HCT116 (cell line): Measurements from ENCODE around the gene COBL. TPM values are rescaled to one million over a fixed set of nuclear protein-coding genes. Genes with fewer than 3 reads are reported as not detected.

Experiments used
- ATAC-seq: fragments of 200-7000 bp; cut with Tn5 transposase; 2 replicates; pipeline ENCODE4 v1.9.1; 2020; ENCODE audit warnings: mild to moderate bottlenecking, moderate library complexity
- BruUV-seq: library from RNA; stranded (reverse); fragments of 400-500 nt; replicated peaks from 2 replicates; lab custom pipeline; 2021; lab: Mats Ljungman, UMichigan
- CTCF ChIA-PET: fragments of 300-600 bp; sonication (Branson Sonifier 250); formaldehyde crosslinking; loops from one replicate; lab custom pipeline; 2021; ENCODE audit warnings: antibody characterized with exemption; lab: Charles Lee
- POLR2A ChIA-PET: fragments of 300-600, 350-600 bp; sonication (Branson Sonifier 250); formaldehyde crosslinking; loops from one replicate; lab custom pipeline; 2021; ENCODE audit warnings: antibody characterized with exemption; lab: Charles Lee
- RAD21 ChIA-PET, 2 experiments: fragments of 300-600 bp; sonication (Branson Sonifier 250); formaldehyde crosslinking; loops; one replicate each; lab custom pipeline; 2023; ENCODE audit warnings: low total read pairs in 2 of 2; ENCODE audit not compliant: uncharacterized antibody in 2 of 2, unreplicated experiment in 2 of 2, low non-redundant PET in 1 of 2; lab: Charles Lee
- DNase-seq: peaks from one replicate; pipeline ENCODE4 v3.0.0-alpha.2; 2010; ENCODE audit warnings: low read depth, low spot score
- H2AFZ ChIP-seq: fragments of 200-600 bp; shearing (Covaris generic), sonication (generic); 2 replicates; pipeline ENCODE4 v1.6.1; 2017; ENCODE audit warnings: low read depth, mixed run types, mixed read lengths, antibody characterized with exemption, low read length; ENCODE audit not compliant: poor library complexity, severe bottlenecking
- H3K27ac ChIP-seq: 2 replicates; pipeline ENCODE4 v1.5.1; 2012; ENCODE audit warnings: low read depth, low read length
- H3K27me3 ChIP-seq: fragments of 200-600 bp; sonication (generic); 2 replicates; pipeline ENCODE4 v1.6.1; 2016; ENCODE audit warnings: mixed run types, low read length, mixed read lengths; ENCODE audit not compliant: insufficient read depth
- H3K36me3 ChIP-seq, 2 experiments: fragments of 200-500 bp in 1 of 2; fragments of 200-600 bp in 1 of 2; sonication (Bioruptor generic) in 1 of 2; sonication (generic) in 1 of 2; 2 replicates each; pipeline versions ENCODE4 v1.5.1 to v1.6.1; 2014 to 2016; ENCODE audit warnings: low read length in 2 of 2, inconsistent platforms in 1 of 2, mixed read lengths in 1 of 2, mixed run types in 1 of 2; ENCODE audit not compliant: insufficient read depth in 2 of 2, control insufficient read depth in 1 of 2
- H3K4me1 ChIP-seq, 2 experiments: fragments of 200-600 bp in 1 of 2; sonication (generic) in 1 of 2; 2 replicates each; pipeline versions ENCODE4 v1.5.1 to v1.6.1; 2012 to 2017; ENCODE audit warnings: low read length in 2 of 2, inconsistent platforms in 1 of 2, mild to moderate bottlenecking in 1 of 2, mixed read lengths in 1 of 2, mixed run types in 1 of 2, moderate library complexity in 1 of 2; ENCODE audit not compliant: insufficient read depth in 2 of 2, control insufficient read depth in 1 of 2
- H3K4me2 ChIP-seq: fragments of 200-600 bp; sonication (generic); 2 replicates; pipeline ENCODE4 v1.6.1; 2017; ENCODE audit warnings: mixed run types, low read length, mixed read lengths
- H3K4me3 ChIP-seq, 2 experiments: fragments of 200-600 bp in 1 of 2; sonication (generic) in 1 of 2; replicated peaks in 1 of 2; 2 replicates each; pipeline ENCODE4 v1.5.1; 2011 to 2016; ENCODE audit warnings: low read length in 2 of 2, control low read depth in 1 of 2, low read depth in 1 of 2, mild to moderate bottlenecking in 1 of 2, mixed read lengths in 1 of 2, mixed run types in 1 of 2
- H3K79me2 ChIP-seq: fragments of 200-600 bp; sonication (generic); 2 replicates; pipeline ENCODE4 v1.6.1; 2017; ENCODE audit warnings: mild to moderate bottlenecking, mixed run types, low read length, moderate library complexity, mixed read lengths; ENCODE audit not compliant: insufficient read depth
- H3K9ac ChIP-seq: fragments of 200-600 bp; sonication (generic); 2 replicates; pipeline ENCODE4 v1.6.1; 2016; ENCODE audit warnings: low read length, mixed read lengths
- H3K9me2 ChIP-seq: fragments of 200-600 bp; sonication (generic), shearing (Covaris generic); 2 replicates; pipeline ENCODE4 v1.6.1; 2017; ENCODE audit warnings: mixed run types, mild to moderate bottlenecking, moderate library complexity; ENCODE audit not compliant: insufficient read depth
- H3K9me3 ChIP-seq, 2 experiments: fragments of 200-500 bp in 1 of 2; fragments of 200-600 bp in 1 of 2; sonication (Bioruptor generic) in 1 of 2; sonication (generic) in 1 of 2; 2 replicates each; pipeline ENCODE4 v1.6.1; 2014 to 2017; ENCODE audit warnings: low read length in 2 of 2, mixed read lengths in 2 of 2, inconsistent platforms in 1 of 2, low read depth in 1 of 2, mild to moderate bottlenecking in 1 of 2, mixed run types in 1 of 2, moderate library complexity in 1 of 2; ENCODE audit not compliant: control insufficient read depth in 1 of 2, insufficient read depth in 1 of 2
- H4K20me1 ChIP-seq: fragments of 200-600 bp; sonication (generic), shearing (Covaris generic); 2 replicates; pipeline ENCODE4 v1.6.1; 2017; ENCODE audit warnings: mixed run types, mild to moderate bottlenecking, moderate library complexity; ENCODE audit not compliant: insufficient read depth
- CEBPB ChIP-seq: IDR thresholded peaks from 2 replicates; pipeline ENCODE4 v1.6.1; 2012; ENCODE audit warnings: low read depth
- ELF1 ChIP-seq: IDR thresholded peaks from 2 replicates; pipeline ENCODE4 v1.6.1; 2012; ENCODE audit warnings: low read depth, borderline replicate concordance
- EZH2 ChIP-seq: fragments of 200-600 bp; sonication (generic); IDR thresholded peaks from 2 replicates; pipeline ENCODE4 v1.6.1; 2017; ENCODE audit warnings: antibody characterized with exemption, mixed run types
- POLR2A ChIP-seq: IDR thresholded peaks from 2 replicates; pipeline ENCODE4 v1.7.0; 2011; ENCODE audit warnings: borderline replicate concordance; ENCODE audit not compliant: insufficient read depth, insufficient read length; ENCODE audit errors: extremely low read depth
- RAD21 ChIP-seq: IDR thresholded peaks from 2 replicates; pipeline ENCODE4 v1.6.1; 2012; ENCODE audit warnings: low read depth, mild to moderate bottlenecking
- SIN3A ChIP-seq: IDR thresholded peaks from 2 replicates; pipeline ENCODE4 v1.6.1; 2012; ENCODE audit warnings: low read depth
- SRF ChIP-seq: IDR thresholded peaks from 2 replicates; pipeline ENCODE4 v1.6.1; 2012; ENCODE audit warnings: low read depth
- YY1 ChIP-seq: IDR thresholded peaks from 2 replicates; pipeline ENCODE4 v1.6.1; 2011; ENCODE audit warnings: low read length, low read depth, moderate library complexity, mild to moderate bottlenecking; ENCODE audit not compliant: insufficient replicate concordance; ENCODE audit errors: extremely low read depth
- ZFX ChIP-seq: fragments of 450-650 bp; IDR thresholded peaks from 2 replicates; pipeline ENCODE4 v1.6.1; 2017
- intact Hi-C: fragments of 100-400 bp; cut with micrococcal nuclease; formaldehyde crosslinking; loops from 2 replicates; pipeline ENCODE4 v1.10.0; 2022
- total RNA-seq: library from RNA; stranded (reverse); gene quantifications from one replicate; pipeline ENCODE4 v1.2.1, GENCODE V29; 2021; ENCODE audit not compliant: unreplicated experiment
- TF ChIP-seq, protein P1 (sequence below): IDR thresholded peaks from 2 replicates; pipeline ENCODE4 v1.6.1; 2012
- TF ChIP-seq, protein P2 (sequence below): IDR thresholded peaks from 2 replicates; pipeline ENCODE4 v1.6.1; 2011; ENCODE audit warnings: mild to moderate bottlenecking, low read length, moderate library complexity; ENCODE audit not compliant: insufficient replicate concordance; ENCODE audit errors: extremely low read depth
- TF ChIP-seq, protein P3 (sequence below): IDR thresholded peaks from 2 replicates; pipeline ENCODE4 v1.6.1; 2012; ENCODE audit warnings: low read depth

COBL gene
- total RNA-seq, 1 experiment from 2014 or later, result 19.3 TPM

DNA sequence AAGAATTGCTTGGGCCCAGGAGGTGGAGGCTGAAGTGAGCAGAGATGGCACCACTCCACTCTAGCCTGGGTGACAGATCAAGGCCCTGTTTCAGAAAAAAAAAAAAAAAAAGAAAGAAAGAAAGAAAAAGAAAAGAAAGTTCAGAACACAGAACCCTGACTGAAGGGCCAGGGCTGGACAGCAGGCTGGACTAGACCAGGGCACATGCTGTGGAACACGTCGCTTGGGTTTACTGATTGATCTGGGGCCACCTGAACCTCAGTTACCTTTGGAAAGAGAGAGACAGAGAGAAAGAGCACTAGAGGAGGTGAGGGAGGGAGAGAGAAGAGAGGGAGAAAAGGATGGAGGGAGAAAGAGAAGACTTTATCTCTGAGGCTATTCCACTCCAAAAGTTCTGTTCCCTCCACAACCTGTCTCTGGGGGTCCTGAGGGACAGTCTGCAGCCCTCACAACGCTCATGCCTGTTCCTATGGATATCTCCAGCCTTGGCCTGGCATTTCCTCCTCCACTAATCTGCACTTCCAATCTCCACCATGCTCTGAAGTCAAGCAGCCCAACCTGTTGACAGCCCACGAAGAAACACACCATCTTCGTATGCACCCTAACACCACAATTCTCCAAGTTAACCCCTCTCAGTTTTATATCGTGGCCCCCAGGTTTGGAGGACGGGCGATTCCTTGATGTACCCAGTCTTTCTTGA is 81.8 kb downstream of the COBL start:
- intact Hi-C loops, result no loop called here
- Histone ChIP-seq H4K20me1 (no peaks in the 10 kb centered on the region), H3K36me3 (no peaks in the 10 kb centered on the region), H3K4me3 (no peak overlapping the region), H3K4me1 (peaks cover 5 to 13% of the 10 kb centered on the region in 2 experiments; a peak in 3 of 4 replicates), H3K27ac (no peak overlapping the region), H3K4me2 (peak overlapping the region; percentile 32; the same call in 1 of the 2 replicates), H3K79me2 (no peaks in the 10 kb centered on the region), H3K9me3 (no peaks in the 10 kb centered on the region), H2AFZ (no peak overlapping the region), H3K9ac (no peak overlapping the region), H3K27me3 (no peaks in the 10 kb centered on the region), H3K9me2 (no peaks in the 10 kb centered on the region)
- no peak for ATAC-seq
- POLR2A ChIA-PET, result no interaction called here
- CTCF ChIA-PET, result no interaction called here
- RAD21 ChIA-PET, result no interaction called here
- no TSS peak for BruUV-seq
- TF ChIP-seq ELF1, result no peak
- TF ChIP-seq, protein P1, sequence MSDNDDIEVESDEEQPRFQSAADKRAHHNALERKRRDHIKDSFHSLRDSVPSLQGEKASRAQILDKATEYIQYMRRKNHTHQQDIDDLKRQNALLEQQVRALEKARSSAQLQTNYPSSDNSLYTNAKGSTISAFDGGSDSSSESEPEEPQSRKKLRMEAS, result no peak
- no peak for TF ChIP-seq SIN3A
- no peak for DNase-seq

DNA sequence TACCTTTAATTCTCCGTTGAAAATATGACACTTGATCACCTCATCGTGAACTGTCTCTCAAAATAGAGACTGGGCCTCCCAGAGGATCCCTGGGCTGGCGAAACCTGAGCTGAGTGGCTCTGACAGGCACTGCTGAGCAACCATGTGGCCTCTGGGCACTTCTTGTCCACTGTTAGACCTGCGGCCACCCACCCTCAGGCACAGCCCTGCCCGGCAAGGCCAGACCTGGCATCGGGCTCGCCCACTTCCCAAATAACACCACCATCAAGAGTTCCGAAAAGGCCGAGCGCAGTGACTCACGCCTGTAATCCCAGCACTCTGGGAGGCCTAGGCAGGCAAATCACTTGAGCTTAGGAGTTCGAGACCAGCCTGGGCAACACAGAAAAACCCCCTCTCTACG is 82.5 kb downstream of the COBL start:
- Histone ChIP-seq H3K4me3 (no peak overlapping the region), H2AFZ (no peak overlapping the region), H3K4me1 (peaks cover 5 to 13% of the 10 kb centered on the region in 2 experiments; a peak in 3 of 4 replicates), H3K27ac (no peak overlapping the region), H3K9me2 (no peaks in the 10 kb centered on the region), H3K4me2 (peak overlapping the region; percentile 32), H3K36me3 (no peaks in the 10 kb centered on the region), H3K27me3 (no peaks in the 10 kb centered on the region), H3K79me2 (no peaks in the 10 kb centered on the region), H3K9ac (no peak overlapping the region), H4K20me1 (no peaks in the 10 kb centered on the region), H3K9me3 (no peaks in the 10 kb centered on the region)
- DNase-seq, result no peak
- ChIA-PET CTCF (no interaction called here), POLR2A (no interaction called here), RAD21 (no interaction called here)
- intact Hi-C loops, result no loop called here
- no TSS peak for BruUV-seq
- peak; percentile 47; the same call in 1 of the 2 replicates for ATAC-seq
- TF ChIP-seq CEBPB, result no peak
- TF ChIP-seq POLR2A, result no peak
- TF ChIP-seq, protein P1, result no peak
- TF ChIP-seq ZFX, result no peak
- TF ChIP-seq RAD21, result no peak
- no peak for TF ChIP-seq SRF
- TF ChIP-seq, protein P2, sequence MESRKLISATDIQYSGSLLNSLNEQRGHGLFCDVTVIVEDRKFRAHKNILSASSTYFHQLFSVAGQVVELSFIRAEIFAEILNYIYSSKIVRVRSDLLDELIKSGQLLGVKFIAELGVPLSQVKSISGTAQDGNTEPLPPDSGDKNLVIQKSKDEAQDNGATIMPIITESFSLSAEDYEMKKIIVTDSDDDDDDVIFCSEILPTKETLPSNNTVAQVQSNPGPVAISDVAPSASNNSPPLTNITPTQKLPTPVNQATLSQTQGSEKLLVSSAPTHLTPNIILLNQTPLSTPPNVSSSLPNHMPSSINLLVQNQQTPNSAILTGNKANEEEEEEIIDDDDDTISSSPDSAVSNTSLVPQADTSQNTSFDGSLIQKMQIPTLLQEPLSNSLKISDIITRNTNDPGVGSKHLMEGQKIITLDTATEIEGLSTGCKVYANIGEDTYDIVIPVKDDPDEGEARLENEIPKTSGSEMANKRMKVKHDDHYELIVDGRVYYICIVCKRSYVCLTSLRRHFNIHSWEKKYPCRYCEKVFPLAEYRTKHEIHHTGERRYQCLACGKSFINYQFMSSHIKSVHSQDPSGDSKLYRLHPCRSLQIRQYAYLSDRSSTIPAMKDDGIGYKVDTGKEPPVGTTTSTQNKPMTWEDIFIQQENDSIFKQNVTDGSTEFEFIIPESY, result no peak
- TF ChIP-seq, protein P3, sequence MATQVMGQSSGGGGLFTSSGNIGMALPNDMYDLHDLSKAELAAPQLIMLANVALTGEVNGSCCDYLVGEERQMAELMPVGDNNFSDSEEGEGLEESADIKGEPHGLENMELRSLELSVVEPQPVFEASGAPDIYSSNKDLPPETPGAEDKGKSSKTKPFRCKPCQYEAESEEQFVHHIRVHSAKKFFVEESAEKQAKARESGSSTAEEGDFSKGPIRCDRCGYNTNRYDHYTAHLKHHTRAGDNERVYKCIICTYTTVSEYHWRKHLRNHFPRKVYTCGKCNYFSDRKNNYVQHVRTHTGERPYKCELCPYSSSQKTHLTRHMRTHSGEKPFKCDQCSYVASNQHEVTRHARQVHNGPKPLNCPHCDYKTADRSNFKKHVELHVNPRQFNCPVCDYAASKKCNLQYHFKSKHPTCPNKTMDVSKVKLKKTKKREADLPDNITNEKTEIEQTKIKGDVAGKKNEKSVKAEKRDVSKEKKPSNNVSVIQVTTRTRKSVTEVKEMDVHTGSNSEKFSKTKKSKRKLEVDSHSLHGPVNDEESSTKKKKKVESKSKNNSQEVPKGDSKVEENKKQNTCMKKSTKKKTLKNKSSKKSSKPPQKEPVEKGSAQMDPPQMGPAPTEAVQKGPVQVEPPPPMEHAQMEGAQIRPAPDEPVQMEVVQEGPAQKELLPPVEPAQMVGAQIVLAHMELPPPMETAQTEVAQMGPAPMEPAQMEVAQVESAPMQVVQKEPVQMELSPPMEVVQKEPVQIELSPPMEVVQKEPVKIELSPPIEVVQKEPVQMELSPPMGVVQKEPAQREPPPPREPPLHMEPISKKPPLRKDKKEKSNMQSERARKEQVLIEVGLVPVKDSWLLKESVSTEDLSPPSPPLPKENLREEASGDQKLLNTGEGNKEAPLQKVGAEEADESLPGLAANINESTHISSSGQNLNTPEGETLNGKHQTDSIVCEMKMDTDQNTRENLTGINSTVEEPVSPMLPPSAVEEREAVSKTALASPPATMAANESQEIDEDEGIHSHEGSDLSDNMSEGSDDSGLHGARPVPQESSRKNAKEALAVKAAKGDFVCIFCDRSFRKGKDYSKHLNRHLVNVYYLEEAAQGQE, result no peak
- no peak for TF ChIP-seq YY1
- TF ChIP-seq EZH2, result no peak
